HUES64 (cell line): ENCODE results near the gene PDE4C.

Source experiments
- H3K27ac ChIP-seq: 2 replicates; pipeline ENCODE4 v1.7.0; 2013; ENCODE audit warnings: low read depth, low read length, inconsistent platforms
- H3K27me3 ChIP-seq: 2 replicates; pipeline ENCODE4 v1.6.1; 2013; ENCODE audit warnings: mild to moderate bottlenecking, low read length; ENCODE audit not compliant: insufficient read depth
- H3K36me3 ChIP-seq: 2 replicates; pipeline ENCODE4 v1.6.1; 2013; ENCODE audit warnings: mild to moderate bottlenecking, low read length; ENCODE audit not compliant: insufficient read depth
- H3K4me1 ChIP-seq: 2 replicates; pipeline ENCODE4 v1.6.1; 2013; ENCODE audit warnings: mild to moderate bottlenecking, low read length, moderate library complexity; ENCODE audit not compliant: insufficient read depth
- H3K4me3 ChIP-seq: 2 replicates; pipeline ENCODE4 v1.5.1; 2013; ENCODE audit warnings: mild to moderate bottlenecking, low read length, moderate library complexity
- H3K9ac ChIP-seq: 2 replicates; pipeline ENCODE4 v1.6.1; 2013; ENCODE audit warnings: mild to moderate bottlenecking, low read depth, low read length
- H3K9me3 ChIP-seq: 2 replicates; pipeline ENCODE4 v1.6.1; 2013; ENCODE audit warnings: low read depth, low read length; ENCODE audit not compliant: insufficient read depth
- WGBS: fragments of 150-250, 120-280 bp; methylation state at CpG from one replicate; pipeline ENCODE4 v1.1.7; 2013; ENCODE audit warnings: missing lambda C conversion rate; 5-methylcytosine and 5-hydroxymethylcytosine counted together

Gene PDE4C

GRCh38 chr19:18229915-18230314 lies 3.7 kb upstream of the PDE4C start:
- peaks cover 17% of the 10 kb centered on the region for H3K4me1 ChIP-seq

GRCh38 chr19:18229474-18229873 lies 3.2 kb upstream of the PDE4C start:
- H3K36me3 ChIP-seq: no peaks in the 10 kb centered on the region
- WGBS: 82% methylated on average over 5 of the region's 5 CpGs
- no peaks in the 10 kb centered on the region for H3K9me3 ChIP-seq
- peaks cover 17% of the 10 kb centered on the region for H3K4me1 ChIP-seq
- H3K27ac ChIP-seq: no peak overlapping the region
- H3K9ac ChIP-seq: no peak overlapping the region
- H3K27me3 ChIP-seq: peaks cover 28% of the 10 kb centered on the region
- no peak overlapping the region for H3K4me3 ChIP-seq

More at GRCh38 chr19:18229915-18230314, 3.7 kb upstream of the PDE4C start:
- Histone ChIP-seq H3K27me3 (peaks cover 25% of the 10 kb centered on the region), H3K9me3 (no peaks in the 10 kb centered on the region), H3K4me3 (no peak overlapping the region), H3K36me3 (no peaks in the 10 kb centered on the region), H3K27ac (no peak overlapping the region), H3K9ac (no peak overlapping the region)
- WGBS: 81% methylated on average over 4 of the region's 4 CpGs

GRCh38 chr19:18227781-18228271 lies 1.6 kb upstream of the PDE4C start:
- H3K4me3 ChIP-seq: no peak overlapping the region
- no peaks in the 10 kb centered on the region for H3K36me3 ChIP-seq
- 90% methylated on average over 6 of the region's 6 CpGs for WGBS
- peaks cover 28% of the 10 kb centered on the region for H3K27me3 ChIP-seq
- no peak overlapping the region for H3K27ac ChIP-seq
- H3K9me3 ChIP-seq: no peaks in the 10 kb centered on the region
- peaks cover 17% of the 10 kb centered on the region for H3K4me1 ChIP-seq
- H3K9ac ChIP-seq: no peak overlapping the region

- WGBS: 91% methylated on average over 18 of the region's 18 CpGs
- Histone ChIP-seq H3K9me3 (no peaks in the 10 kb centered on the region), H3K36me3 (no peaks in the 10 kb centered on the region), H3K9ac (no peak overlapping the region), H3K27me3 (peaks cover 28% of the 10 kb centered on the region), H3K4me3 (no peak overlapping the region), H3K4me1 (peaks cover 13% of the 10 kb centered on the region), H3K27ac (no peak overlapping the region)
Observed at GRCh38 chr19:18226956-18227780, 930 bp upstream of the PDE4C start.

- Histone ChIP-seq H3K9me3 (no peaks in the 10 kb centered on the region), H3K9ac (no peak overlapping the region), H3K27ac (no peak overlapping the region), H3K4me1 (no peaks in the 10 kb centered on the region), H3K27me3 (peaks cover 28% of the 10 kb centered on the region), H3K4me3 (peak overlapping the region; percentile 42), H3K36me3 (no peaks in the 10 kb centered on the region)
- WGBS: 26% methylated on average over 16 of the region's 16 CpGs
Observed at GRCh38 chr19:18225355-18225701, 910 bp downstream of the PDE4C start.

- H3K4me1 ChIP-seq: no peaks in the 10 kb centered on the region; the same call in 1 of the 2 replicates
- H3K4me3 ChIP-seq: peak overlapping the region; percentile 73
- H3K27ac ChIP-seq: peak overlapping the region; percentile 87; the same call in 1 of the 2 replicates
- no peaks in the 10 kb centered on the region for H3K36me3 ChIP-seq
- H3K9me3 ChIP-seq: no peaks in the 10 kb centered on the region
- H3K9ac ChIP-seq: peak overlapping the region; percentile 78
- WGBS: 4% methylated on average over 81 of the region's 81 CpGs
- peaks cover 28% of the 10 kb centered on the region for H3K27me3 ChIP-seq
Observed at GRCh38 chr19:18224525-18225354, 1.5 kb downstream of the PDE4C start.

GRCh38 chr19:18223860-18224524 lies 2.2 kb downstream of the PDE4C start:
- H3K9ac ChIP-seq: peak overlapping the region; percentile 78
- peak overlapping the region; percentile 87 for H3K27ac ChIP-seq
- WGBS: 3% methylated on average over 39 of the region's 39 CpGs
- H3K27me3 ChIP-seq: peaks cover 28% of the 10 kb centered on the region
- no peaks in the 10 kb centered on the region for H3K9me3 ChIP-seq
- peak overlapping the region; percentile 73 for H3K4me3 ChIP-seq
- no peaks in the 10 kb centered on the region for H3K36me3 ChIP-seq
- no peaks in the 10 kb centered on the region; the same call in 1 of the 2 replicates for H3K4me1 ChIP-seq

- Histone ChIP-seq H3K36me3 (no peaks in the 10 kb centered on the region), H3K9ac (no peak overlapping the region)
Observed at GRCh38 chr19:18221815-18222725, 4.2 kb downstream of the PDE4C start.

GRCh38 chr19:18220632-18221275 lies 5.5 kb downstream of the PDE4C start:
- Histone ChIP-seq H3K9me3 (no peaks in the 10 kb centered on the region), H3K4me1 (no peaks in the 10 kb centered on the region; the same call in 1 of the 2 replicates), H3K9ac (no peak overlapping the region), H3K36me3 (no peaks in the 10 kb centered on the region), H3K27me3 (peaks cover 11% of the 10 kb centered on the region), H3K4me3 (peak overlapping the region; percentile 43), H3K27ac (no peak overlapping the region)
- WGBS: 10% methylated on average over 33 of the region's 33 CpGs

More at GRCh38 chr19:18221815-18222725, 4.2 kb downstream of the PDE4C start:
- H3K9me3 ChIP-seq: no peaks in the 10 kb centered on the region
- no peak overlapping the region for H3K27ac ChIP-seq
- WGBS: 90% methylated on average over 25 of the region's 25 CpGs
- H3K4me3 ChIP-seq: no peak overlapping the region
- H3K4me1 ChIP-seq: no peaks in the 10 kb centered on the region; the same call in 1 of the 2 replicates
- peaks cover 25% of the 10 kb centered on the region for H3K27me3 ChIP-seq
